Measurements from ENCODE around the gene SIPA1L3. TPM values are rescaled to one million over a fixed set of nuclear protein-coding genes. Genes with fewer than 3 reads are reported as not detected.

The SIPA1L3 gene
- total RNA-seq, 1 donor: 28.9 TPM

DNA sequence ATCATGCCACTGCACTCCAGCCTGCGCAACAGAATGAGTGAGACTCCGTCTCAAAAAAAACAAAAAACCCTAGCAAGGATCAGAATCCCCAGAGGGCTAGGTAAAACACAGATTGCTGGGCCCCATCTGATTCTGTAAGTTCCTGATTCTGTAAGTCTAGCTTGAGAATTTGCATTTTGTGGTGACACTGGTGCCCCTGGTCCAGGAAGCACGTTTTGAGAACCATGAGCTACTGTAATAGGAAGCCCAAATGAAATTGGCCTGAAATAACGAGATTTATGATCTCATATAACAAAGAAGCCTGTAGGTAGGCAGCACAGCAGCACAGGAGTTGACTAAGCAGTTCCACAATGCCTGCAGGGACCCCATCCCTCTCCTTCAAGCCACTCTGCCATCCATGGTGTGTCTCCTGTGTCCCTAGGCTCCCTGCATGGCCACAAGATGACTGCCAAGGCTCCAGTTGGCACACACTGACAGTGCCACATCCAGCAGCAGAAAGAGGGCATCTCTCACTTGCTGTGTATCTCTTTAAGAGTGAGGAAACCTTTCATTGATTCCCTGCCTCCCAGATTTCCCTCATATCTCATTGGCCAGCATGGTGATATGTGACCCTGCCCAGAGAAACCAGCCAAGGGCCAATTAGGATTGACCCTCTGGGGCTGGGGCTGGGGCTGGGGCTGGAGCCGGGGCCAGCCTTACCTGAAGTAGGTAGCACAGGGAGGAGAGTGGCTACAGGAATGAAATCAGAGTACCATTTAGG lies 21.7 kb downstream of the SIPA1L3 start:
- no peak for DNase-seq (ENCODE audit: low read depth)
- TF ChIP-seq, protein P1, sequence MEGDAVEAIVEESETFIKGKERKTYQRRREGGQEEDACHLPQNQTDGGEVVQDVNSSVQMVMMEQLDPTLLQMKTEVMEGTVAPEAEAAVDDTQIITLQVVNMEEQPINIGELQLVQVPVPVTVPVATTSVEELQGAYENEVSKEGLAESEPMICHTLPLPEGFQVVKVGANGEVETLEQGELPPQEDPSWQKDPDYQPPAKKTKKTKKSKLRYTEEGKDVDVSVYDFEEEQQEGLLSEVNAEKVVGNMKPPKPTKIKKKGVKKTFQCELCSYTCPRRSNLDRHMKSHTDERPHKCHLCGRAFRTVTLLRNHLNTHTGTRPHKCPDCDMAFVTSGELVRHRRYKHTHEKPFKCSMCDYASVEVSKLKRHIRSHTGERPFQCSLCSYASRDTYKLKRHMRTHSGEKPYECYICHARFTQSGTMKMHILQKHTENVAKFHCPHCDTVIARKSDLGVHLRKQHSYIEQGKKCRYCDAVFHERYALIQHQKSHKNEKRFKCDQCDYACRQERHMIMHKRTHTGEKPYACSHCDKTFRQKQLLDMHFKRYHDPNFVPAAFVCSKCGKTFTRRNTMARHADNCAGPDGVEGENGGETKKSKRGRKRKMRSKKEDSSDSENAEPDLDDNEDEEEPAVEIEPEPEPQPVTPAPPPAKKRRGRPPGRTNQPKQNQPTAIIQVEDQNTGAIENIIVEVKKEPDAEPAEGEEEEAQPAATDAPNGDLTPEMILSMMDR (IDR thresholded peaks at IDR 0.05; ENCODE audit: insufficient read depth, low read length): no peak
- no peak overlapping the region for H3K4me3 ChIP-seq (ENCODE audit: low read depth, low read length)

- H3K4me3 ChIP-seq (ENCODE audit: low read depth, low read length): no peak overlapping the region
- TF ChIP-seq, protein P1 (IDR thresholded peaks at IDR 0.05; ENCODE audit: insufficient read depth, low read length): no peak
- no peak for DNase-seq (ENCODE audit: low read depth)
Measured at GRCh38 chr19:37929355-37929923, 22.4 kb downstream of the SIPA1L3 start.

DNA sequence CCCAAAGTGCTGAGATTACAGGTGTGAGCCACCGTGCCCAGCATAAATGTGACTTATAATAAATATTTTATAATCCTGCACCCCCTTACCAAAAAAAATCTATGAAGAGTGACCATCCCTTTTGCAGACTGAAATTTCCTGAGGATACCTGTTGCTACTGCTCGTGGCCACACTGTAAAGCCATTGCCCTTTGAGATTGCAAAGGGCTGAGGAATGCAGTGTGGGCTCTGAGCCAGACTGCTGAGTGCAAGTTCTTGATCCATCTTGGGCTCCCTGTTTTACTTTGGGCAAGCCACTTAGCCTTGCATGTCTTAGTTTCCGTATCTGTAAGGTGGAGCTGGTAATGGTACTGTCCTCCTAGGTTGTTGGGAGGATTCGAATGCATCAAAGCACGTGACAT lies 23.4 kb downstream of the SIPA1L3 start:
- TF ChIP-seq, protein P1 (IDR thresholded peaks at IDR 0.05; ENCODE audit: insufficient read depth, low read length): no peak
- DNase-seq (ENCODE audit: low read depth): peak; percentile 38
- H3K4me3 ChIP-seq (ENCODE audit: low read depth, low read length): no peak overlapping the region

DNA sequence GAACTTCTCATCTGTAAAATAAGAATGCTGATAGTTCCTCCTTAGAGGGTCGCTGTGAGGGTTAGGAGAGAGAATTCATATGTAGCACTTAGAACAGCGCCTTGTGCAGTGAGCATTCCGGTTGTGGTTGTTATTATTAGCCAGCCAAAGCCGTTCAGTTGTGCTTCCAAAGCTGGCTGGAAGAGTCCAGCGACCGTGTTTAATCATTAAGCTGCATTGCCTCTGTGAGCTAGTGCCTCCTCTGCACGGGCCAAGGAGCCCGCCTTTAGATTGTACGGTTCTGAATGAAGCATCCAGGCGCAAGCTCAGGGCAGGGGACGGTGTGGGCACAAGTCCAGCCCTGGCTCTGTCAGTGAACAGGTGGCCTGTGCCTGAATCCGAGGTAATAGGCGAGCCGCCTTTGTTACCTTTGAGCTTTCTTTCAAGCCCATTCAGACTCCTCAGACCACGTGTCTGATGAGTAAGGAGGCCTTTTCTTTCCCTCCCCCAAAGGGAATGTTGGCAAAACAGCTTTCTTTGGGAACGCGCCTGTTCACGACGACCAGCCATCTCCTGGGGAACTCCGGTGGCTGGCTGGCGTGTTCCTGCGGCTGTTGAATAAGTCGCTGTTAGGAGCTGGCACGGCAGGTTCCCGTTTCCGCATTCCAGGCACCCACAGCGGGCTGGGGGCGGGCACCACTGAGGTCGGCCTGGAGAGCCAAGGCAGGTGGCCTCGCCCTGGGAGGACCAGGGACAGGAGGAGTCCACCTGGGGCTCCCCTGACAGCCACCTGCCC lies 25.1 kb downstream of the SIPA1L3 start:
- DNase-seq (ENCODE audit: low read depth): peak; percentile 68
- peak overlapping the region; percentile 49 for H3K4me3 ChIP-seq (ENCODE audit: low read depth, low read length)
- TF ChIP-seq, protein P1 (IDR thresholded peaks at IDR 0.05; ENCODE audit: insufficient read depth, low read length): no peak

DNA sequence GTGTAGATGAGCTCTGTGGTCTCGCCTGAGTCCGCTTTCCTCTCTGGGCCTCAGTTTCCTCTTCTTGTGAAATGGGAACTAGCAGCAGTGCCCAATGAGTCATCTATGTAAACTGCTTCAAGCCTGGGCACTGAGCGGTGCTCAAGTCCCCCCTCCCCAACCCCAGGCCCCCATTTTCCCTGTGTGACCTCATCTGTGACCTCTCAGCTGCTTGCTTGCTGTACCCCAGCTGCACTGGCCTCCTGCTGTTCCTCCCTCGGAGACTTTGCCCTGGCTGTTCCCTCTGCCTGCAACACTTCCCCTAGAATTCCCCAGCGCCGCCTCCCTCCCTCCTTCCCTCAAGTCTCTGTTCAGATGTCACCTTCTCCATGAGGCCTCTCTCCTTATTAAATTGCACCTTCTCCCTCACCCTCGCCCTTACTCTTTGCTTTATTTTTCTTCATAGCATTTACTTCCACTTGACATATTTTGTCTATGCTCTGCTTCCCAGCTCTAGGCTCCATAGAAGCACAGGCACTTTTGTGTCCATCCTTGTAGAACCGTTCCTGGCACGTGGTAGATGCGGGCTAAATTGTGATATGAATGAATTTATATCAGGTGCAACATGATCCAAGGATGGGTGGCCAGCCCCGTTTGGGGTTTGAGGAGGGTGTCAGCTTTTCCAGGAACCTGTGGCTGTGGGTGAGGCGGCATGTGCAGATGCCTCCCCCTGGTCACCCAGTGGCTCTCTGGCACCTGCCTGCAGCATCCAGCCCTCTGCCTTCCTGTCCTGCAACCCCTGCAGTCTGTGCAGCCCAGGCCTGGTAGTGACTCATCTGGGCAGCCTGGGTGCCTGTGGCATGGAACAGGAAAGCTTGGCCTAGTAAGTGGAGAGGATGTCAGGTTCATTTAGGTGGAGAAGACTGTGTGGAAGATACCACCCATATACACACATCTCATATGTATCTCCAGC lies 26.3 kb downstream of the SIPA1L3 start:
- H3K4me3 ChIP-seq (ENCODE audit: low read depth, low read length): no peak overlapping the region
- DNase-seq (ENCODE audit: low read depth): peak; percentile 24

More for the DNA sequence above, 26.3 kb downstream of the SIPA1L3 start:
- TF ChIP-seq, protein P1 (IDR thresholded peaks at IDR 0.05; ENCODE audit: insufficient read depth, low read length): no peak

Data from fibroblast of the aortic adventitia (primary cell).